Adrenal gland (tissue), 12 donors: Measurements from ENCODE around the gene CSTPP1. TPM values are rescaled to one million over a fixed set of nuclear protein-coding genes. Genes with fewer than 3 reads are reported as not detected.

Experiments used
- DNase-seq, 7 donors: peaks; one replicate each; pipeline ENCODE4 v3.0.0-alpha.2; 2019 to 2020
- H3K27ac ChIP-seq, 5 donors: fragments of 200-600 bp; sonication (generic) in 4 of 5; 1 replicate in 3 of 5; 2 replicates in 2 of 5; pipeline versions ENCODE4 v1.5.1 to v1.8.0; 2016 to 2020; ENCODE audit warnings: mild to moderate bottlenecking in 1 of 5
- H3K27me3 ChIP-seq: fragments of 200-600 bp; 2 replicates; pipeline ENCODE4 v1.8.0; 2021
- H3K36me3 ChIP-seq, 2 donors: fragments of 200-600 bp; replicated peaks in 1 of 2; 1 replicate in 1 of 2; 2 replicates in 1 of 2; pipeline versions ENCODE4 v1.5.1 to v1.8.0; 2018 to 2022
- H3K4me1 ChIP-seq, 2 donors: fragments of 200-600 bp; replicated peaks in 1 of 2; 1 replicate in 1 of 2; 2 replicates in 1 of 2; pipeline versions ENCODE4 v1.5.1 to v1.8.0; 2018 to 2021
- H3K4me3 ChIP-seq, 4 donors: fragments of 200-600 bp; sonication (generic) in 3 of 4; one replicate each; pipeline ENCODE4 v1.5.1; 2016 to 2018
- H3K9me3 ChIP-seq, 3 donors: fragments of 200-600 bp; sonication (generic) in 1 of 3; replicated peaks in 1 of 3; 1 replicate in 2 of 3; 2 replicates in 1 of 3; pipeline versions ENCODE4 v1.5.1 to v1.8.0; 2016 to 2021
- POLR2A ChIP-seq, 2 donors: fragments of 450-650 bp; IDR thresholded peaks; one replicate each; pipeline ENCODE4 v1.6.1; 2017; ENCODE audit warnings: antibody characterized with exemption in 2 of 2, mild to moderate bottlenecking in 2 of 2, moderate library complexity in 1 of 2
- WGBS, 4 donors: extraction: QIAGEN DNeasy Blood & Tissue Kit in 2 of 4; methylation state at CpG; one replicate each; pipeline versions ENCODE4 v1.1.5 to v1.1.7; 2013 to 2017; 5-methylcytosine and 5-hydroxymethylcytosine counted together
- intact Hi-C, 2 donors: fragments of 100-400 bp; cut with DNase I; formaldehyde crosslinking; loops; one replicate each; pipeline versions ENCODE4 v1.14.1 to v1.15.0; 2022 to 2023
- polyA plus RNA-seq, 3 donors: library from polyadenylated mRNA; stranded (reverse); fragments of 200-250 nt in 2 of 3; fragments of 350-450 nt in 1 of 3; fragmentation: Illumina TruSeq in 1 of 3; extraction: RNeasy Lipid Tissue Mini Kit (QIAGEN cat#74804) in 1 of 3; gene quantifications; one replicate each; pipeline ENCODE4 v1.2.3, GENCODE V29; 2013 to 2014
- total RNA-seq, 9 donors: library from RNA; depleted of rRNA in 4 of 9; stranded (reverse); fragments of >200 nt in 4 of 9; fragments of 120-200 nt in 1 of 9; fragmentation: NEBNext Ultra II Directional in 1 of 9; extraction: Animal tissue kit (Norgen Biotek cat#: 25700) in 1 of 9; gene quantifications; one replicate each; pipeline versions ENCODE4 v1.1.0 to v1.2.4, GENCODE V29; 2013 to 2023
- TF ChIP-seq, protein P1 (sequence below), 6 experiments: fragments of 450-650 bp in 4 of 6; fragments of 200-600 bp in 2 of 6; sonication (generic) in 1 of 6; IDR thresholded peaks; 1 replicate in 5 of 6; 2 replicates in 1 of 6; pipeline versions ENCODE4 v1.5.1 to v1.8.0; 2016 to 2021; ENCODE audit warnings: antibody characterized with exemption in 6 of 6, mild to moderate bottlenecking in 2 of 6, moderate library complexity in 1 of 6
- donor health status: healthy with polysubstance abuse.
- donor health status: Bipolar disorder and iron deficiency.
- donor health status: DM: yes; HTN: yes; CAD: no.
- donor health status: DM: no; HTN: no; CAD: no.
- donor health status: DM: no; HTN: no; CAD: no.
- donor health status: DM: yes; HTN: yes; CAD: no.

Gene CSTPP1
- total and polyA plus RNA-seq, 12 donors, result 17.6 to 63.0 (median 24.4) TPM

DNA sequence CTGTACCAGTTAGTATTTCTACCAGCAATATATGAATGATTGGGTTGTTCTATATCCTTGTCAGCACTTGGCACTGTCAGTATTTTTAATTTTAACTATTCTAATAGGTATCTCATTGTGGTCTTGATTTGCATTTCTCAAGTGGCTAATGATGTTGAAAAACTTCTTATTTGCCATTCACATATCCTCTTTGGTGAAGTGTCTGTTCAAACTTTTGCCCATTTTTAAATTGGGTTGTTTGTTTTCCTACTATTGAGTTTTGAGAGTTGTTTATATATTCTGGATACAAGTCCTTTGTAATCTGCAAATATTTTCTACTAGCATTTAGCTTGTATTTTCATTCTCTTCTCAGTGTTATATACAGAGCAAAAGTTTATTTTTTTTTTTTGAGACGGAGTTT, 82.1 kb downstream of the CSTPP1 start:
- H3K36me3 ChIP-seq, result no peaks in the 10 kb centered on the region
- no peaks in the 10 kb centered on the region for H3K9me3 ChIP-seq
- H3K4me3 ChIP-seq, result no peak overlapping the region
- no peak overlapping the region for H3K27ac ChIP-seq
- TF ChIP-seq, protein P1, sequence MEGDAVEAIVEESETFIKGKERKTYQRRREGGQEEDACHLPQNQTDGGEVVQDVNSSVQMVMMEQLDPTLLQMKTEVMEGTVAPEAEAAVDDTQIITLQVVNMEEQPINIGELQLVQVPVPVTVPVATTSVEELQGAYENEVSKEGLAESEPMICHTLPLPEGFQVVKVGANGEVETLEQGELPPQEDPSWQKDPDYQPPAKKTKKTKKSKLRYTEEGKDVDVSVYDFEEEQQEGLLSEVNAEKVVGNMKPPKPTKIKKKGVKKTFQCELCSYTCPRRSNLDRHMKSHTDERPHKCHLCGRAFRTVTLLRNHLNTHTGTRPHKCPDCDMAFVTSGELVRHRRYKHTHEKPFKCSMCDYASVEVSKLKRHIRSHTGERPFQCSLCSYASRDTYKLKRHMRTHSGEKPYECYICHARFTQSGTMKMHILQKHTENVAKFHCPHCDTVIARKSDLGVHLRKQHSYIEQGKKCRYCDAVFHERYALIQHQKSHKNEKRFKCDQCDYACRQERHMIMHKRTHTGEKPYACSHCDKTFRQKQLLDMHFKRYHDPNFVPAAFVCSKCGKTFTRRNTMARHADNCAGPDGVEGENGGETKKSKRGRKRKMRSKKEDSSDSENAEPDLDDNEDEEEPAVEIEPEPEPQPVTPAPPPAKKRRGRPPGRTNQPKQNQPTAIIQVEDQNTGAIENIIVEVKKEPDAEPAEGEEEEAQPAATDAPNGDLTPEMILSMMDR (IDR thresholded peaks at IDR 0.05), result no peak
- TF ChIP-seq POLR2A (IDR thresholded peaks at IDR 0.05), result no peak
- H3K4me1 ChIP-seq, result peaks cover 0 to 11% of the 10 kb centered on the region in 2 donors
- intact Hi-C loops, result no loop called here
- 83 to 100% (median 94%) methylated on average over 1 of the region's 1 CpG for WGBS, 4 donors
- no peak for DNase-seq
- no peaks in the 10 kb centered on the region for H3K27me3 ChIP-seq

GRCh38 chr11:47020793-47021526, 84.4 kb downstream of the CSTPP1 start:
- Histone ChIP-seq H3K27ac (no peak overlapping the region), H3K9me3 (no peaks in the 10 kb centered on the region), H3K27me3 (no peaks in the 10 kb centered on the region), H3K4me3 (no peak overlapping the region), H3K4me1 (peaks cover 0 to 11% of the 10 kb centered on the region in 2 donors), H3K36me3 (no peaks in the 10 kb centered on the region)
- intact Hi-C loops, result no loop called here
- no peak for DNase-seq
- WGBS, 4 donors, result 55 to 85% (median 80%) methylated on average over 2 of the region's 2 CpGs
- TF ChIP-seq, protein P1 (IDR thresholded peaks at IDR 0.05), result no peak
- no peak for TF ChIP-seq POLR2A (IDR thresholded peaks at IDR 0.05)

- Histone ChIP-seq H3K4me1 (peaks cover 0 to 11% of the 10 kb centered on the region in 2 donors), H3K27ac (no peak overlapping the region), H3K27me3 (no peaks in the 10 kb centered on the region), H3K9me3 (no peaks in the 10 kb centered on the region), H3K36me3 (no peaks in the 10 kb centered on the region), H3K4me3 (no peak overlapping the region)
- DNase-seq, result no peak
- intact Hi-C loops, result no loop called here
- 78 to 83% (median 79%) methylated on average over 1 of the region's 1 CpG for WGBS, 4 donors
- TF ChIP-seq, protein P1 (IDR thresholded peaks at IDR 0.05), result no peak
- TF ChIP-seq POLR2A (IDR thresholded peaks at IDR 0.05), result no peak
Observed at GRCh38 chr11:47021527-47021818, 84.9 kb downstream of the CSTPP1 start.

- Histone ChIP-seq H3K9me3 (no peaks in the 10 kb centered on the region), H3K27ac (no peak overlapping the region), H3K4me1 (peaks cover 0 to 11% of the 10 kb centered on the region in 2 donors), H3K36me3 (no peaks in the 10 kb centered on the region), H3K27me3 (no peaks in the 10 kb centered on the region), H3K4me3 (no peak overlapping the region)
- intact Hi-C loops, result no loop called here
- no peak for DNase-seq
- TF ChIP-seq, protein P1 (IDR thresholded peaks at IDR 0.05), result no peak
- TF ChIP-seq POLR2A (IDR thresholded peaks at IDR 0.05), result no peak
- 95 to 98% (median 96%) methylated on average over 1 of the region's 1 CpG for WGBS, 4 donors
Observed at GRCh38 chr11:47021965-47022364, 85.4 kb downstream of the CSTPP1 start.
